ENCODE results near the gene INSRR. TPM values are rescaled to one million over a fixed set of nuclear protein-coding genes. Genes with fewer than 3 reads are reported as not detected.

Gene INSRR
- total RNA-seq, 4 donors from 2014 or later: not detected

DNA sequence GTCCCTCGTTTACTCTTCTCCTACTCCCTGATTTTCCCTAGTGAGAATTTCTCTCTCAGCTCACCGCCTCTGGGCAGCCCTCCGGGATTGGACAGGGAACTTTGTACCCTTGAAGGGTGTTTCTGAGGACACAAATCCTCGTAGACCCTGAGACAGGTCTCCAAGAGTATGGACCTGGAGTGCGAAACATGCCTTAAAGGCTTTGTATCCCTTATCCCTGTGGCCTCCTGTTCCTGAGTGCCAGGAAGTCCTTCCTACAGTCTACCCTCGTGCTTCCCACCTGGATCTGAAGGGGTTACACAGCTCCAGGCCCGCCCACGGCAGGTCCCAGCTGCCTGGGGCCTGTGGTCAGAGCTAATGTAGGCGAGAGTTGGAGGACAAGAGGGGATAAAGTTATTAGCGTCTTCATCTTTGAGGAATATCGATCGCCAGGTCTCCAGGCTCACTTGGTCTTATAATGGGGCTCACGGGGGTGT lies 27.0 kb upstream of the INSRR start:
- TF ChIP-seq CTCF (IDR thresholded peaks at IDR 0.05; ENCODE audit: low read depth): no peak

DNA sequence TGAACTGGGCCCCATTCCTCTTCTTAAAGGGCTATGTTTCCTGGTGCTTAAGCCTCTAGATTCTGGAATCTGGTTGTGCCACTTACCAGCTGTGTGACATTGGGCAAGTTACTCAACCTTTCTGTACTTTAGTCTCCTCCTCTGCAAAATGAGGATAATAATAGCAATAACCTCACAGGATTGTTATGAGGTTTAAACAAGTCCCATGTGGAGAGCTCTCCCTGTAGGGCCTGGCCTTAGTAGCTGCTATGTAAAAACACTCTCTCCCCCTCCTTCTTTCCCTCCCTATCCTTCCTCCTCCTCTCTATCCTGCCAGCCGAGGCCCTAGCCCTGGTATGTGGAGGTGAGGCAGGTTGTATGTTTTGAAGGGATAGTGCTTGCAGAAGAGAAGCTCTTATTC lies 26.4 kb upstream of the INSRR start:
- TF ChIP-seq CTCF (IDR thresholded peaks at IDR 0.05; ENCODE audit: low read depth): no peak

GRCh38 chr1:156884560-156885184 lies 25.8 kb upstream of the INSRR start:
- no peak for TF ChIP-seq CTCF (IDR thresholded peaks at IDR 0.05; ENCODE audit: low read depth)

- TF ChIP-seq CTCF (IDR thresholded peaks at IDR 0.05; ENCODE audit: low read depth): no peak
Observed at GRCh38 chr1:156883919-156884318, 25.0 kb upstream of the INSRR start.

DNA sequence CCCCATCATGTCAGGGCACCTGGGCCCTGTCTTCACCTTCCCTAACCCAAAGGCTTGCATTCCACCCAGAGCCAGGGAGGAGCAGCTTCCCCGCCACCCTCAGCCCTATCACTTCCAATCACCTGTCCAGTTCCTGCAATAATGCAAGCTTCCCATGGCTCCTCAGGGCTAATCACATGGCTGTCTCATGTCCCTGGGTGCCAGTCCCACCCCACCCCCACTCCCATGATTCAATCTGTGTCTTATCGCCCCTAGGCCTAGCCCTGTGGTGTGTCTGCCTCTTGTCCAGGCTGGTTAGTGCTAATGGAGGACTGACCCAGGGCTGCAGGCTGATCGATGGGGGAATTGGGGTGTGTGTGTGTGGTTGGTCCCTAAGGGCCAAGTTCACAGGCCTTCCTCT lies 23.6 kb upstream of the INSRR start:
- TF ChIP-seq CTCF (IDR thresholded peaks at IDR 0.05; ENCODE audit: low read depth): no peak

DNA sequence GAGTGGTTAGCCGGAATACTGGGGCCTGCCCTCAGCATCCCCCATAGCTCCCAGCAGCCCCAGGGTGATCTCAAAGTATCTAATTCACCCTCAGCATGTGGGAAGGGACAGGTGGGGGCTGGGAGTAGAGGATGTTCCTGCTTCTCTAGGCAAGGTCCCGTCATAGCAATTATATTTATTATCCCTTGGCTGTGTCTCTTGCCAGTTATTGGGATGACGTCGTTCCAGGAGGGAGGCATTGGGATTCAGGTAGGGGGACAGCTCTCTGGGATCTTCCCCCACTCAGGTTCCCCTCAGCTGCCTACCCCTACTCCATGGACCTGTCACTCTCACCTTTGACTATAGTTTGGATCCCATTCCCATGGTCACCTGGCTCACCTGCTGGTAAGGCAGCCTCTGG lies 22.7 kb upstream of the INSRR start:
- TF ChIP-seq CTCF (IDR thresholded peaks at IDR 0.05; ENCODE audit: low read depth): no peak

- no peak for TF ChIP-seq CTCF (IDR thresholded peaks at IDR 0.05; ENCODE audit: low read depth)
Observed at GRCh38 chr1:156881101-156881500, 22.2 kb upstream of the INSRR start.

Data from subcutaneous adipose tissue (tissue), 4 donors.